ENCODE measurements around the gene COL6A2. TPM values are rescaled to one million over a fixed set of nuclear protein-coding genes. Genes with fewer than 3 reads are reported as not detected.

The COL6A2 gene
- polyA plus RNA-seq, 1 of the 3 experiments (the other 2 are of a cell fraction) = 108 TPM

- H3K27me3 ChIP-seq (ENCODE audit: insufficient read depth) = no peaks in the 10 kb centered on the region
- no peaks in the 10 kb centered on the region; a peak in 1 of 4 replicates for H3K4me1 ChIP-seq (ENCODE audit: control insufficient read depth in 1 of 2, insufficient read depth in 2 of 2, low read depth in 1 of 2, low read length in 1 of 2)
- H3K79me2 ChIP-seq (ENCODE audit: insufficient read depth) = no peaks in the 10 kb centered on the region
- H4K20me1 ChIP-seq (ENCODE audit: insufficient read depth) = no peaks in the 10 kb centered on the region
- no peaks in the 10 kb centered on the region for H3F3A ChIP-seq (replicated peaks; ENCODE audit: insufficient read depth)
- no peak overlapping the region for H3K4me3 ChIP-seq (ENCODE audit: low read depth in 2 of 2, low read length in 1 of 2)
- ChIA-PET CTCF (no interaction called here), POLR2A (no interaction called here)
- H3K9me3 ChIP-seq = no peaks in the 10 kb centered on the region; the same call in 1 of the 2 replicates
- no peak overlapping the region for H3K9ac ChIP-seq
- no peak for DNase-seq
- H3K36me3 ChIP-seq (replicated peaks in 1 of 2; ENCODE audit: control insufficient read depth in 1 of 2, insufficient read depth in 2 of 2, low read length in 1 of 2) = no peaks in the 10 kb centered on the region
- TF ChIP-seq MAX (IDR thresholded peaks at IDR 0.05; ENCODE audit: low read depth) (no peak), CHD2 (IDR thresholded peaks at IDR 0.05; ENCODE audit: low read length, partially characterized antibody) (no peak), JUND (IDR thresholded peaks at IDR 0.05) (no peak), RCOR1 (IDR thresholded peaks at IDR 0.05; ENCODE audit: low read length) (no peak), ELF1 (IDR thresholded peaks at IDR 0.05) (no peak), MXI1 (IDR thresholded peaks at IDR 0.05; ENCODE audit: low read depth, low read length) (no peak), USF2 (IDR thresholded peaks at IDR 0.05; ENCODE audit: borderline replicate concordance, low read depth, low read length) (no peak), ZBTB33 (IDR thresholded peaks at IDR 0.05; ENCODE audit: borderline replicate concordance, low read depth) (no peak), FOSL2 (IDR thresholded peaks at IDR 0.05; ENCODE audit: borderline replicate concordance, low read depth) (no peak), FOXM1 (IDR thresholded peaks at IDR 0.05; ENCODE audit: low read depth) (no peak), POLR2AphosphoS5 (IDR thresholded peaks at IDR 0.05; ENCODE audit: low read depth, low read length) (no peak), PBX3 (IDR thresholded peaks at IDR 0.05) (no peak), RAD21 (IDR thresholded peaks at IDR 0.05; ENCODE audit: low read length) (no peak), SMC3 (IDR thresholded peaks at IDR 0.05; ENCODE audit: low read depth, low read length) (no peak), YY1 (IDR thresholded peaks at IDR 0.05; ENCODE audit: low read depth) (no peak)
- H3K27ac ChIP-seq (ENCODE audit: low read depth in 2 of 2, low read length in 1 of 2) = no peak overlapping the region
- H3K4me2 ChIP-seq = no peak overlapping the region
- no peak overlapping the region for H2AFZ ChIP-seq (ENCODE audit: low read depth)
- no peaks in the 10 kb centered on the region for H3K9me2 ChIP-seq
- WGBS (ENCODE audit: low lambda C conversion rate) = 82% methylated on average over 20 of the region's 32 CpGs
Observed at GRCh38 chr21:46067505-46068201, 30.3 kb upstream of the COL6A2 start.

Measured in SK-N-SH (cell line).